Measurements from ENCODE around the gene NR3C2.

Gene NR3C2

DNA sequence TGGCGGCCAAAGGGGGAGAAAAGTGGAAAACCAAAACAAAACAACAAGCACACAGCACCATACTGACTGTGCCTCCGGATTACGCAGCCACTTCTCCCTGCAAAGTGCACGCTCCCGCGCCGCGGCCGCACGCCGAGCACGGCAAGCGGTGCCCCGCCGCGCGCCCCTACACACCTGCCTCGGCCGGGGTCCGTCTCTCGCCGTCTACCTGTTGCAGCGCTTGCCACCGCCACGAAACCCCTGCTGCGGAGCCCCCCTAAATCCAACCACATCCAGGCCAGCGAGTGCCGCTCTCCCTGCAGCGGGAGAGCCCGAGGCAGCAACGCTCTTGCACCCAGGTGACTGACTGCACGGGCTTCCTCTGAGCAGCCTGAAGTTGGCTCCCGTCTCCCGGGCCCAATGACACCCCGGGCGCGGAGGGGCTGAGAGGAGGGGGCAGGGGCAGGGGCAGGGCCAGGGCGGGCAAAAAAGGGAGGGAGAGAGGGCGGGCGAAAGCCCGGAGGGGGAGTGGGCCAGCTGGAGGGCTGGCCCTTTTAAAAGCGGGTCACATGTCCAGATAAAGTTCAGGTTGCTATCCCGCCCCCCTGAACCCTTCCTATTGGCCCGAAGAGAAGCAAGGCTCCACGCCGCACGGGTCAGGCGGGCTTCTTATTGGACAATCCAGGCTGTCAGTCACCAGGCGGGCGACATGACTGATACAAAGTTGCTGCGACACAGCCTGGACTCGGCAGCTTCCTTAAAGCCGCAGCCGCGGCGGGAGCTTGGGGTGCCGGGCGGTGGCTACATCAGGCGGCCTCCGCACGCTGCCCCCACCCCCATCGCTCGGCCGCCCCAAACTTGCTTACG is at the start of gene NR3C2:
Gene NR3C2, minus strand, starts transcription at position 429 of the 846 bp plus-strand sequence.
- peak; percentile 84 for DNase-seq (ENCODE audit: low spot score)

DNA sequence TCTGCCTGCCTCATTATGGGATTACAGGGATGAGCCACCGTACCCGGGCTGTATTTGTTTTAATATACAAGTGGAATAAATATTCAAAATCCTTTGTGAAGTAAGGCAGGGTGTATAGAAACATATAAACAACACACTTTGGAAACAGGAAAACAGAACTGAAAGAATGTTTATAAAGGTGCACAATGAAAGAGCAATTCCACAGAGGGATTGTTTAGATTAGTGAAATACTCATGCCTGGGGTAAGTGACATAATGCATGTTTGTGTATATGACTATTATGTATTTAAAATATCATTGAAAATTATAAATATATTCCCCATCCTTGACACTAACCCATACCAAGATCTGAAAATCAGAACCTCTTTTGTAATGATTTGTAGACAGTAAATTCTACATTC is 45.0 kb upstream of the NR3C2 start:
- no peak for DNase-seq (ENCODE audit: low spot score)

DNA sequence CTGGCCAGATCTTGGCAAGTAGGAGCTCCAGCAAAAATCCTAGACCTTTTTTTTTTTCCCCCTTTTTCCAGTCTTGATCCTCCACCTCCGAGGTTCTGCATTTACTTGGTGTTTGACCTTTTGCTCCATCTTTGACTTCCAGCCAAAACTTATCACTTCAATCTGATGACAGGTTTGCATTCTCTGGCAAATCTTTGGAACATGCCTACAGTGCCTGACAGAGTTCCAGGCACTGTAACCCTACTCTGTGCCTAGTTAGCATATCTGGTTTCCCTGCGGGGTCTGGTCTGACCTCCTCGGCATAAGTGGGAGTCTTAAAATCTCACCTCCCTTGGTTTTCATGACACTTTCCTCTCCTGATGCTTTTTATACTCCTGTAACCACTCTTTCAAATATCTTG is 39.4 kb upstream of the NR3C2 start:
- DNase-seq (ENCODE audit: low spot score), result no peak

DNA sequence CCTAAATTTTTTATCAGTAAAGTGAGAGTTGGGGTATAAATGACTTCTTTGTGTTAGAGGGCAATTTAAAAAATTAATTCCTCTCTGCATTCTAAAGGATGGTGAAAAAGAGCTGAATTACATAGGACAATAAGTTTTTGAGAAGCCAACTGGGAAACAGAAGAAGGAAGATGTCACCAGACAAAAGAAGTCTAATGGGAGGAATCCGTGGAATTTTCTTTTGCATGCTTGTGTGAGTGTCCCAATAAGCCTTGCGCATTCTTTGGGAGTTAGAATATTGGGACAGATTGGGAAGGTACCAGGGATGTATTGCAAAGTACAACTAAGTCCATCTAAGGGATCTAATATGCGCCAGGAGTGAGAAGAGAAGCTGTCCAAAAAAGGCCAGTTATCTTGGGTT is 35.1 kb upstream of the NR3C2 start:
- DNase-seq (ENCODE audit: low spot score), result no peak

DNA sequence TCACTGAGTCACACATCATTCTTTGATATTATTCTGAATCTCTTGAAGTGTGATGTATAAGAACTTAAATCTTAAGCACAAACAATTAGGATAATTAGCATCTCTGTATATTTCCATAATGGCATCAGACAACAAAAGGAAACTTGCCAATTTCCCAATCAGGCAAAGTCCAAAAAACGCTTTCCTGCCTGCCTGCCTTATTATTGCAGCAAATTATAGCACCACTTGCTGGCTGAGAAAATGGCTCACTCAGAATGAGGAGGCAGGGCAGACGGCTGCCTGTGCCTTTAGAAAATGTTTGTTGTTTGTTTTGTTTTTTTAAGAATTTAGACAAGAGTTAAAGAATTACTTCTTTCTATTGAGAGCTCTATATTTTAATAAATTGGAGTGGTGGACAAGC is 27.7 kb upstream of the NR3C2 start:
- DNase-seq (ENCODE audit: low spot score), result no peak

DNA sequence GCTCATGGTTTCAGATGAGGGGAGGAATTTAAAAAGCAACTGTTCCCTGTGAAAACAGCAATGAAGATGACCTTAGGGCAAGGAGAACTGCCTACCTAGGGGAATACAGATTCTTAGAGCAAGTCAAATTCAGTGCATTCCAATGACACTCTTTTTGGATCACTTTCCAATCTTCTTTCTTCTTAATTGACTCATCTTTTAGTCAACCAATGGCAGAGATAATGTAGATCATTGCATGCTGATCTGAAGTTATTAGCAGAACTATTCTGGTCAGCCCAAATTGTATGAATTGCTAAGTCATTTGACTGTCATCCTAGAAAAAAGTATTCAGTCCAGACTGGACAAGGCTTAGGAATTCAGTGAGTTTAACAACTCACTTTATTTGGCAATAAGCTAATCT is 12.6 kb upstream of the NR3C2 start:
- no peak for DNase-seq (ENCODE audit: low spot score)

DNA sequence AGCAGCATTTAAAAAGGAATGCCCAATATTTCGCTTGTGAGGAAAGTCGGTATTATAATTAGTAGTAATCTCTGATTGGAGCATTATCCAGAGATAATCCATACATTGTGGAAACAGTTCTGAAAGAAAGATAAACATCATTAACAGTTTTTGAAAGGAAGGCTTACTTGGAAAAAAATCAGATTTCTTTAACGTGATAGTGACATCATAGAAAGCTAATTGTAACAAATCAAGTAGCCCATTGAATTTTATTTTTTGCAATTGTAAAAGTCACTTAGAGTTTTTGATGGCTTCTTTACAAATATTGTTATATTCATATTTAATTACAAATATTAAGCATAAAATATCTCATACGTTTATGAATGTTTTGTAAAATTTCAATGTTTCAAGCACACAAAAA is 11.6 kb upstream of the NR3C2 start:
- no peak for DNase-seq (ENCODE audit: low spot score)

DNA sequence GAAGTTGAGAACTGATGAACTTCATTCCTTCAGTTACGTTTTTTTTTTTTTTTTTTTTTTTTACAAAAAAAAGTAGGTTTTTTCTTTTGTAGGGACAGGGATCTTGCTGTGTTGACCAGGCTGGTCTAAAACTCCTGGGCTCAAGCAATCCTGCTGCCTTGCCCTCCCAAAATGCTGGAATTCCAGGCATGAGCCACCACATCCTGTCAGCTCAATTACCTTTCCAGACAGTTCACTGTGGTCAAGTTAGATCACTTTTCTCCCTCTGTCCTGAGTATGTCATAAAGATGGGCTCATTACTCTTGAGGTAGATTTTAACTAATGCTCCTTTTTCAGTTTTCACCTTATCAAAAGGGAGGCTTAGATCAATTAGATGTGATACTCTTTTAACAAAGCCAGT is 10.8 kb upstream of the NR3C2 start:
- no peak for DNase-seq (ENCODE audit: low spot score)

DNA sequence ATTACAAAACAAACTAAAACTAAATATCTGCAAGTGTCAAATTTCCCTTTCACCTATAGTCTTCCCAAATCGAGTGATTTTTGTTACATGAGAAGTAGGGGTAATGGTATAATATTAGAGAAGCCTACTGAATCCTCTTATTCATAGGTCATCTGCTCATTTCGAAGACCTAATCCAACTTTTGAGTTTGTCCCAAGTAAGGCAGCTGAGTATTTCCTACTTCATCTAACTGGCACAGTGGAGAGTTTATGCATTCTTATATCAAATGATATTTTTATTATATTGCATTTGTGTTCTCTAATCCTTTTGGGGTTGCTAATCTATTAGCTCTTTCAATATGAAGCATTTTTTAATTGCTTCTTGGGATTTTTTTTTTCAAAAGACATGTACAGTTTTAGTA is 7.7 kb upstream of the NR3C2 start:
- DNase-seq (ENCODE audit: low spot score), result no peak

DNA sequence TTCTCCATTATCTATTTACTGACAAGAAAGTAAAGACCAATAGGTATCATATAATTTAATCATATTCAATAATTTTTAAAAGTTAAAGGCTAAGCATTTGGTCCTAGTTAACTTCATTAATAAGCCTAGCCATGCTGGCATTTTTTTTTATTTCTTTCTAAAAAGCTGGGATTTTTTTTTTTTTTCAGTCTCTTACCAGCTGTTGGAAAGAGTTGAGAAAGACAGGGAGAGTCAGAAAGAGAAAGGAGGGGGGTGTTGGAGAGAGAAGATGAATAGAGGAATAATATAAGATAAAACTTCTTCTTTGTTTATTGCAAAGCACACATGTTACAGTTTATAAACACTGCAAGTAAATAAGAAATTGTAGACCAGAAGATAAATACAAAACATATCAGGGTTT is 5.9 kb upstream of the NR3C2 start:
- no peak for DNase-seq (ENCODE audit: low spot score)

DNA sequence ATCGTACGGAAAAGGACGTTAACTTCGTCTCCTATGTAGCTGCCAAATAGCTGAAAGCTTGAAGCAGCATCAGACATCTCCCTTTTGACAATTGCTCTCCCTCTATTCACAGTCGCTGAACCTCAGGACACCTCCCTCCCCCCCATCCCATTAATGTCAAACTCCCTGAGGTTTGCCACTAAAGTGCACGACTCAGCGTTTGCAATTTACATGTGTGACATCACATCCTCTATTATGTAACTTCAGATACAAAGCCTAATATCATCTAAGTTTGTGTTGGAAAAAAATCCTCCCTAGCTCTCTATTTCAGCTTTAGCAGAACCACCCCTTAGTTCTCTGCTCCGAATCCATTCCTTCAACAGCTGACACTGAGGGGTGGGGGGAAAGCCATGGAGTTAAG is 5.5 kb upstream of the NR3C2 start:
- DNase-seq (ENCODE audit: low spot score), result no peak

DNA sequence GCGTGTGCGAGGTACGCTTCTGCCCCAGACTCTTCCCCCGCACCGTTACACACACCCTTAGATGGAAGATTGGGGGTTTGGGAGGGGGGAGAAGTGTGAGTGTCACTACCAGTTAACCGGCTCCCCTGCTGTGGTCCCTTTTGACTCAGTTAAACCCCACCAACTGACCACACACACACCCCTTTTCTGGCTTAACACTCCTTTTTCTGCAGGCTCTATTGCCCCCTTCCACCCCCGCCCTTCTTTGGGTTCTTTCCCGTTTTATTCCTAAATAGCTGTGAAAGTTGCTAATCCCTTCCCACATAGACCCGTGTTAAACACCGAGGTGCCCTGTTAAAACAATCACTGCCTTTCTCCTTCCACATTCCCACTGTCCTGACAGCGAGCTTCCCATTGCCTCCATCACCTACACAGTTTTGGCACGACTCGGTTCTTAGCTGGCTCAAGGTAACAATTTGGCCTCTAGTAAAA is 3.7 kb upstream of the NR3C2 start:
- DNase-seq (ENCODE audit: low spot score), result no peak

DNA sequence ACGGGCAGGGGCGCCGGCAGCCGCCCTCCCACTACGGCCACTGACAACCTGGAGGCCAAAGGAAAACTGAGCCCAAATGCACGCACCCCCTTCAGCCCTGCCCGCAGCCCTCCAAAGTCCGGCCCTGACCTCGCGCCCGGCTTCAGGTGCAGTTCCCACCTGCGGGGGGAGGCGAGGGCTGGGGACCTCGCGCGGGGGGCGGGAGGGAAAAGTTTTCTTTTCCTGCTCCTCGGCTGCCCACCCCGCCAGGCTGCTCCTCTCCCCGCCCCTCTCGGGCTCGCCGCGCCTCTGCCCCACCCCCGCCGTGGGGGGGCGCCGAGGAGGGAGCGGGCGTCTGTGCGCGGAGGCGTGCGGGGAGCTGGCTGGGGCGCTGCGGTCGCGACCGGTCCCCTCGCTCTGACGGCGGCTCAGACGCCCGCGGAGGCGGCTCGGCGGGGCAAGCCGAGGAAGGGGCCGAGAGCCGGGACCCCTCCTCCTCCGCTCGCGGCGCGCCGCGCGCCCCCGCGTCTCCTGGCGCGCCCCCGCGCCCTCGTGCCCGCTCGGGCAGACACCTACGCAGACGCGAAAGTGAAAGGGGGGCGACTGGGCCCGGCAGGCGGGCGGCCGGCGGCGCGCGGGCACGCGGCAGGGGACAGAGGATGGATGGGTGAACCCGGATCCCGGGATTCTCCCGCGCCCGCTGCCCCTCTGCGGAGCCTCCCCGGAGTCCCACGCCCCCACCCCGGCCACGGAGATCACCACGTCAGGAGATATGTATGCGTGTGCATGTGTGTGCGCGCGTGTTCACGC is 3.1 kb upstream of the NR3C2 start:
- DNase-seq (ENCODE audit: low spot score), result no peak

DNA sequence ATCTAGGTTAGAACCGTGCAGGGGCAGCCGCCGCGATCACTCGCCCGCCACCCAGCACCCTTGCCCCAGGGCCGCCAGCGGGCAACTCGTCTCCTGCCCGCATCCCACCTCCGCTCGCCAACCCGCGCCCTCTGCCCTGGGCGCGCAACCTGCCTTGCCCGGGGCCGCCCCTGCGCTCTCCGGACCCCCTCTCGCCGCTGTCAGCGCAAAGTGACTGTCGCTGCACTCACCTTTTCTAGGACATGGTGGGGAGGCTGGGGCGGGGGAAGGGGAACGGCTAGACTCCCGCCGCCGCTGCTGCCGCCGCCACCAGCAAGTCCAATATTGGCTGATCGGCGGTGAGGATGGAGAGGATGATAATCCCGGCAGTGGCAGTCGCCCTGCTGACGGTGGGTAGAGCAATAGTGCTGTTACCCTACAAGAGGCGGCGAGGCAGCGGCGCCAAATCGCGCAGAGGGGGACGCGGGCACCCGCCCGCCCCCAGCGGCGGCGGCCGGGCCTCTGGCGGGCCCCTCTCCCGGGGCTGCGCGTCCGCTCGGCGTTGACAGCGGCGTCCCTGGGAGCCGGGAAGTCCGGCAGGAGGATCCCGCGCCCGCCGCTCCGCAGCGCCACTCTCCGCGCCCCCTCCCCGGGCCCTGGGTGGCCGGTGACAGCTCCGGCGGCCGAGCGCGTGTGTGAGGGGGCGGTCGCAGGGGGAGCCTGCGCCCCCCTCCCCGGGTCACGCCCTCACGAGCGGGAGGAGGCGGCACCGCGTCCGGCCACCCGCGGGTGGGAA is 2.3 kb upstream of the NR3C2 start:
- DNase-seq (ENCODE audit: low spot score), result no peak

DNA sequence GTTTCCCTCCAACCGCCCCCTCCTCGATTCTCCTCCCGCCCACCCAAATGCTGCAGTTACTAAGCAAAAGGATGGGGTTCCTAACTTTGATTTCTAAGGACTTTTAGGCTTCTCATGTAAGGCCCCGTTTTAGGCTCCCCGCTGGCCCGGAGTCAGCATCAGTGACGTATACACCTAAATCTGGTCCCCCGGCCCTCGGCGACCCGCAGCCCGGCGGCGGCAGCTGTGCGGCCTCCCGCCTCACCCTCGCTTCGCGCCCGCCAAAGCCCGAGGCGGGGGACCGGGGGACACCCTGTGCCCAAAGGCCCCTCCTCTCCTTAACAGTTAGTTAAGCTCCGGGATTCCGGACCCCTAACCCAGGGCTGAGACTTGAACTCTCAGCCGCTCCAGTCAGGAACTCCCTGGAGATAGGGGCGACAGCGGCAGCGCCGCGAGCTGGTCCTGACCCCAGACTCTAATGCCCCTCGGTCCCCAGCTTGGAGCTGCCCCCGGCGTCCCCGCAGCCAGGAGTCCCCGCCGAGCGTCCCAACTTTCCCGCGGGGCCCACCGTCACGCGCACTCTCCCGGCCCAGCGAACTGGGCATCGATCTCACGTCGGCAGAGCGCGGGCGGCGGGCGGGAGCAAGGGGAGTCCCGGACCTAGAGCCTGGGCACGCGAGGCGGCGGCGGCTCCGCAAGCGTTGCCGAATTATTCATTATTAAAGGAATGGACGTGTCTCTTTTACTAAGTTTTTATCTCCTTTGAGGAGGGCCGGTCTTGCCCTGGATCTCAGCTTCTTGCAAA is 1.5 kb upstream of the NR3C2 start:
- DNase-seq (ENCODE audit: low spot score), result no peak

DNA sequence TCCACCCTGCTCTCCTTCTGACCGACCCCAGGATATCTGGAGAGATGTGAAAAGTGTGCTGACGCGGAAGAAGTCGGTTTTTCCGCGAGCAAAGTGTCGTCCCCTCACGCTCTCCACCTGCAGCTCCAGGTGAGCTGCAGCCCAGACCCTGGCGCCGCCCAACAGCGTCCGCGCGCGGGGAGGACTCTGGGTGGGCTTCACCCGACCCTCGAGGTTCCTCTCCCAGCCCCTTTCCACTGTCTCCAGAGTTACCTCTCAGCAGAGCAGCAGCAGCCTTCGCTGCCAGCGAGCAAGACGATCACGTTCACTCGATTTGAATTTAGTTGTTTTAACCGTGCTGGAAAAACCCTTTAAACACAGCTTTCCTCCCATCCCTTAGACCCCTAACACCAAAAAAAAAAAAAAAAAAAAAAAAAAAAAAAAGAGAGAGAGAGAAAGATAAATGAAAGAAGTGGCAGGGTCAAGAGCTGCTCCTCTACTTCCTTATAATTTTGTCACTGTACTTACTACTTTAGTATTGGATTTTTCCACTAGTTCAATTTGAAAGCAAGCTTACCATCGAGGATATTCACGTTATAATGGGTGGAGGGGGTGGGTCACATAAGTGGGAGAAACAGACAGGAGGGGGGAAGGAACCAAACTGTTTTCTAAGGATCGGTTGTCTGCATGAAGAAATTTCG is 758 bp upstream of the NR3C2 start:
- no peak for DNase-seq (ENCODE audit: low spot score)

DNA sequence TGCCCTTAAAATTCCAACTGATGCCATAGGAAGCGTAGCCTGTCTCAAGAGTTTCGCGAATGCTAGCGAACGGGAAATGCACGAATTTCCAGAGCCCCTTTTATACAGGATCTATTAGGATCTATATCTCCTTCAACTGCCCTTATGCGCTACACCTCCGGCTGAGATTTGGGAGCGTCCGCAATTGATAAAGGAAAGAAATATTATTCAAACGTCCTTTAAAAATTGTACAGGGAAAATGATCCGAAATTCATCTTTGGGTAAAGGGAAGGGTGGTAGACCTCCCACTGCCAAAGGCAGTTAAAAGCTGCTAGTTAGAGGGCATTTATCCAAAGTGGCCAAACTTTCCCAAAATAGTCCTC is 609 bp downstream of the NR3C2 start:
- no peak for DNase-seq (ENCODE audit: low spot score)

DNA sequence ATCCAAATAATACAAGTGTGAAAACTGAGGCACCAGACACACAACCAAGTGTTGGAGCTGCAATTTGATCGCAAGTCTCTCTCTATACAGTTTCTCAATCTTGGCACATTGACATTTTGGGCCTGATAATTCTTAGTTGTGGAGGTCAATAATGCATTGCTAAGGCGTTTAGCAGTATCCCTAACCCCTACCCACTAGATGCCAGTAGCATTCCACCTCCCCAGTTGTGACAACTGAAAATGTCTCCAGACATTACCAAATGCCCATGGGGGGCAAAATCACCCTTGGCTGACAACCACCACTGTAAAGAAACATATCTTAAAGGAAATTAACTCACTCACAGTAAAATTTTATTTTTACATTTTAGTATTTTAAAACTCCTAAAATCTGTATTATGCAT is 4.2 kb downstream of the NR3C2 start:
- no peak for DNase-seq (ENCODE audit: low spot score)

DNA sequence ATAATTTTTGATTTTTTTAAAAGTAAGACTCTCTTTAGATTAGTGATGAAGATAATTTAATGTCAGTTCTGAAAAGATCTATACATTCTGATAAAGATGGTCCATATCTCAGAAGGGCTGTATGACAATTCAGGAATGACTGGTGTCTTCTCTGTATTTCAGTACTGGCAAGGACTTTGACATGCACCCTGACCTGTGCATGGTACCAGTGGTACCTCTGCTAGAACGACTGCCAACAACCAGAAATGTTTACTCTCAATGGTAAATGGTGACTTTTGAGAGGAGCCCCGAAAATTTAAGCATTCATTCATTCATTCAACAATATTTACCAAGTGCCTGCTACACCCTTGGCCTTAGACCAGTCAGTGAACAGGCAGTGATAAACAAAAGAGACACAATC is 4.8 kb downstream of the NR3C2 start:
- DNase-seq (ENCODE audit: low spot score), result no peak

DNA sequence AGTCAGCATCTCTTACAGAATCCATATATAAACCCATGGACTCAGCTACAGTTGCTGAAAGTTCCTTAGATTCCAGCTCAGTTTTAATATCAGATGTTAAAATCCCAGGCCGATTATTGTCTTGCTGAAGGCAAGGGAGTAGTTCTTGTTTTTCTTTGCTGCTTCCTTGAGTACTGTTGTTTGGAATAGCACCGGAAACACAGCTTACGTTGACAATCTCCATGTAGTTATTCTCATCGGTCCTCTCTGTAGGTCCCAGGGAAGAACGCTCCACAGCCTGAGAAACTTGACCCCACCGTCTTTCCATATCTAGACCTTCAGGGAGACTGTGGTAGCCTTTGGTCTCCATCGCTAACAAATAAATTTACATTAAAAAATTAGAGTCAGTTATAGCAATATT is 5.7 kb downstream of the NR3C2 start:
- no peak for DNase-seq (ENCODE audit: low spot score)

DNA sequence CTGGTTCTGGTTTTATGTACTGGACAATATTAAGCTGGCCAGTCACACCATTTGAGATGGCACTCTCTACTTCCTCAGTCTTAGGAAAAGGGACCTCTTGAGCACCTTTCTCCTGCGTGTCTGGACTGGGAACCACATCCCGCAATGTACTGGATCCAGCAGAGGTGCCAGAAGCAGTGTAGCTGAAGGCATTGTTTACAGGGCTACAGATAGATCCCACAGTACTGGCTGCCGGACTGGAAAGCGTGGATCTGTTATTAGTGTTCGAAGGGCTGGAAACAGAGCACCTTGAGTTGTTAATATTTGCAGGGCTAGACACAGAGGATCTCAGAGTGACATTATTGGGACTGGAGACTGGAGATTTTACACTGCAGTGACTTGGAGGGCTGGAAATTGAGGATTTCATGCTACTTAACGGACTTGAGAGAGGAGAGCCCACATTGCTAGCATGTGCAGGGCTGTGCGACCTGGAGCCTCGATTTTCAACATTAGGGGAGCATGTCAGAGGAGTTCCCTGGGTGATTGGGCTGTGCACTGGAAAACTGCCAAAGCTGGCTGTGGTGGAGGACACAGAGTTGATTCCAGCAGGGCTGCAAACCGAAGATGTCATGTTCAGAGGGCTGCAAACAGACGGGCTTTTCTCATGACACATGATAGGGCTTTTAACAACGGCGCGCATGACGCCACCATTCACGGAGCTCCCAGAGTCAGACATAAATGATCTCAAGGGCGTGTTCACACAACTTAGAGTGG is 6.4 kb downstream of the NR3C2 start:
- DNase-seq (ENCODE audit: low spot score), result no peak

Data from hematopoietic multipotent progenitor cell treated with erythropoietin and hydrocortisone succinate and interleukin-3 and kit ligand, for 17 days (in vitro differentiated cells).